ENCODE measurements around the gene DEUP1. TPM values are rescaled to one million over a fixed set of nuclear protein-coding genes. Genes with fewer than 3 reads are reported as not detected.

Gene DEUP1
- total RNA-seq, 3 donors from 2014 or later, result 0.59 TPM; not detected in 2

Other genes starting within 250 kb of the DEUP1 start
- 10 to 100 TPM; 19.8 to 26.3 (median 21.6) TPM for gene SLC36A4, start 132.8 kb upstream of the DEUP1 start, total RNA-seq
- 10 to 100 TPM; 13.4 to 64.4 (median 21.0) TPM for gene SMCO4, start 212.6 kb downstream of the DEUP1 start, total RNA-seq

Data from breast epithelium (tissue), 3 donors.